ENCODE results near the gene GFRA4.

The GFRA4 gene

DNA sequence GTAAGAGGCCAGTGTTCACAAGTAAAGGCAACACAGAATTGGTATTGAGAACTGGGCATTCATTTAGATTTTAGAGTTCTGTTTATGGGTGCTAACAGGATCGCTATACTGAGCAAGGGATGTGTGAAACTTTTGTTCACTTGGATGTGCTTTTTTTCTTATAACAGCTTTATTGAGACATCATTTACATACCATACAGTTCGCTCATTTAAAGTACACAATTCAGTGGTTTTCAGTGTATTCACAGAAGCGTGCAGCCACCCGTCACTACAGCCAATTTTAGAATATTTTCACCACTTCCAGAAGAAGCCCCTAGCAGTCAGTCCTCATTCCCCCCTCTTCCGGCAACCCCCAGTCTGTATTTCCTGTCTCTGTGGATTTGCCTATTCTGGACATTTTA is 48.7 kb downstream of the GFRA4 start:
- no peak for DNase-seq

DNA sequence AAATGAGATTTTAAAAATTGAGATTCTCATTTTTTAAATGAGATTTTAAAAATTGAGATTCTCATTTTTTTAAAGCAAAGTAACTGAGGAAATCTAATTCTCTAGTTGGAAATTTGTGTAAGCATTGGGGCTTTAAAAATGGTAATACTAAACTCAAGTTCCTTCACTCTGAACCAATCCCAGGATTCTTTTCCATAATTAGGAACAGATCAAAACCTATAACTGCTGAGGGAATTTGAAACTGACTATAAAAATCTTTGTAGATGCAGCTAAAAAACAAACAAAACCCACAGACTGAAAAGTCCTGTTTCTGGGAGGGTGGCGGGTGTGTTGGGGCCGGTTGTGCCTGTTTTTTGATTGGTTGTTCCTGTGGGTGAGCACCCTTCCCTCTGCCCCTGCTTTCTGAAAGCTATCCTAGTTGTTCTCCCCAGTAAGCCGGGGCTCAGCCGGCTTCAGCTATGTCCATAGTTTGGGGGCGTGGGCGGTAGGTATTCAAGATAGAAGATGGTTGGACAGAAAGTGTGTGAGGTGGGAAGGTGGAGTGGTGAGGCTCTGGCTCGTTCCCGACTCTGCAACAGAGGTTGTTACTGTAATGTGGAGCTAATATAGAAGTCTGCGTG is 49.3 kb downstream of the GFRA4 start:
- no peak for DNase-seq

DNA sequence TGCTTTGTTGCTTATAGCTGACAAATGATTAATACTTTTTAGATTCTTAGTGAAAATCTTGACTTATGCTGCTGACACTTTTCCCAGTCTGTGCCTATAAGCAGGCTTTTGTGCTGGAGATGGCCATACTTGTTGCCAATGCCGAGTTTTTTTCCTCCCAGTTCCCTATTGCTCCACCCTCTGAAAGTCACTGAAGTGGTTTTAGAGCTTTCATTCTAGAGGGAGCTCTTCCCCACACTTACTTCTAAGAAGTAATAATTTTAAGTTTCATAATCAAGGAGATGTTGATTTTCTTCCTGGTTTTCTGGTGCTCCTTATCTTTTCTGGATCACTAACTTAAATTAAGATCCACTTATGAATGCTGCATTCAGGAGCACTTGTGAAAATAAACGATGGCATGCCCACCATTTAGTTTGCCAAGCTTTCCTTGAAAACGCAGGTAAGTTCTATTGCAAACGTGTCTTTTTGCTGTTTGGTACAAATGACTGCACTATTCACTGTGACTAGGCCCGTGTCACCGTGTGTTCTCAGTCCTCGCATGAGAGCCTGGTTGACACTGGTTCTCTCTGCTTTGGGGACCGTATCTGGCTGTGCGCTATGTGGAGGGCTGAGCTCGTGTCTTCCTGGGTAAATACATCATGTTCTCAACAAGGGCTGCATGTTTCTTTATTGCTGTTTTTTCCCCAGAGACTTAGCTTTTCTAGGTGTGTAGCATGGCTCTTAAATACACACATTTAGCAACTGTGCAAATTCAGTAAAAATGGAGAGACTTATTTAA is 50.2 kb downstream of the GFRA4 start:
- no peak for DNase-seq

DNA sequence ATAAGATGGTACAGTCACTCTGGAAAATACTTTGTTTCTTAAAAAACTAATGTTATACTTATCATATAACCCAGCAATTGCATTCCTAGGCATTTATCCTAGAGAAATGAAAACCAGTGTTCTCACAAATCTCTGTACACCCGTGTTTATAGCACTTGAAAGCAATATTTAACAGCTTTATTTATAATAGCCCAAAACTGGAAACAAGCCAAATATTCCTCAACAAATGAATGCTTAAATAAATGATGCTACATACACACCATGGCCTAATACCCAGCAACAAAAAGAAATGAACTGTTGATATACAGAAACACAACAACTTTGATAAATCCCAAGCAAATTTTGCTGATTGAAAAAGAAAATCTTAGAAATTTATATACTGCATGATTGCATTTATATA is 51.3 kb downstream of the GFRA4 start:
- no peak for DNase-seq
